Neural cell (in vitro differentiated cells): ENCODE results near the gene SENP5. TPM values are rescaled to one million over a fixed set of nuclear protein-coding genes. Genes with fewer than 3 reads are reported as not detected.

ENCODE experiments used
- H2AFZ ChIP-seq: fragments of 200-600, 300-800 bp; sonication (generic), shearing (Covaris generic); 2 replicates; pipeline ENCODE4 v1.6.0; 2014; ENCODE audit warnings: low read depth, mild to moderate bottlenecking, antibody characterized with exemption, low read length, moderate library complexity
- H3F3A ChIP-seq: fragments of 200-600 bp; shearing (Covaris generic); 2 replicates; pipeline ENCODE4 v1.6.1; 2016; ENCODE audit warnings: mild to moderate bottlenecking, moderate library complexity, mixed read lengths, antibody characterized with exemption, low read length; ENCODE audit not compliant: insufficient read depth, poor library complexity, severe bottlenecking
- H3K27ac ChIP-seq: fragments of 200-600, 300-800 bp; sonication (generic), shearing (Covaris generic); 2 replicates; pipeline ENCODE4 v1.5.1; 2014; ENCODE audit warnings: mild to moderate bottlenecking, low read length, moderate library complexity
- H3K27me3 ChIP-seq: fragments of 300-800, 200-600 bp; sonication (generic), shearing (Covaris generic); 2 replicates; pipeline ENCODE4 v1.6.0; 2014; ENCODE audit warnings: mild to moderate bottlenecking, low read depth, low read length, moderate library complexity; ENCODE audit not compliant: insufficient read depth
- H3K36me3 ChIP-seq: fragments of 300-800, 200-600 bp; sonication (generic), shearing (Covaris generic); 2 replicates; pipeline ENCODE4 v1.5.1; 2014; ENCODE audit warnings: mild to moderate bottlenecking, antibody characterized with exemption, low read length, moderate library complexity; ENCODE audit not compliant: insufficient read depth
- H3K4me2 ChIP-seq: fragments of 300-800, 200-600 bp; sonication (generic), shearing (Covaris generic); 2 replicates; pipeline ENCODE4 v1.6.0; 2014; ENCODE audit warnings: mild to moderate bottlenecking, low read length
- H3K4me3 ChIP-seq: fragments of 300-800, 200-600 bp; sonication (generic), shearing (Covaris generic); 2 replicates; pipeline ENCODE4 v1.5.1; 2014; ENCODE audit warnings: mild to moderate bottlenecking, low read length, moderate library complexity
- H3K79me2 ChIP-seq: fragments of 200-600 bp; shearing (Covaris generic); replicated peaks from 2 replicates; pipeline ENCODE4 v1.6.0; 2014; ENCODE audit warnings: mild to moderate bottlenecking, low read length, moderate library complexity; ENCODE audit not compliant: insufficient read depth
- H3K9ac ChIP-seq: fragments of 300-800, 200-600 bp; sonication (generic), shearing (Covaris generic); 2 replicates; pipeline ENCODE4 v1.6.1; 2016; ENCODE audit warnings: mild to moderate bottlenecking, low read length, mixed read lengths
- H3K9me2 ChIP-seq: fragments of 200-600 bp; shearing (Covaris generic); 2 replicates; pipeline ENCODE4 v1.6.1; 2016; ENCODE audit warnings: mild to moderate bottlenecking, low read length, mixed read lengths; ENCODE audit not compliant: insufficient read depth
- H3K9me3 ChIP-seq: fragments of 200-600, 300-800 bp; sonication (generic), shearing (Covaris generic); 2 replicates; pipeline ENCODE4 v1.6.1; 2016; ENCODE audit warnings: mild to moderate bottlenecking, mixed run types, low read length, moderate library complexity, mixed read lengths
- H4K20me1 ChIP-seq: fragments of 200-600 bp; shearing (Covaris generic); 2 replicates; pipeline ENCODE4 v1.6.1; 2016; ENCODE audit warnings: mild to moderate bottlenecking, mixed run types; ENCODE audit not compliant: insufficient read depth
- EP300 ChIP-seq: fragments of 450-650 bp; conservative IDR thresholded peaks from 2 replicates; pipeline ENCODE4 v1.6.1; 2014; ENCODE audit warnings: antibody characterized with exemption, mild to moderate bottlenecking, moderate library complexity; ENCODE audit not compliant: poor library complexity, severe bottlenecking
- EZH2 ChIP-seq: fragments of 200-600, 300-800 bp; shearing (Covaris generic), sonication (generic); IDR thresholded peaks from 2 replicates; pipeline ENCODE4 v1.6.1; 2014; ENCODE audit warnings: antibody characterized with exemption, low read length, borderline replicate concordance, mild to moderate bottlenecking; ENCODE audit not compliant: insufficient read depth, poor library complexity, severe bottlenecking
- MXI1 ChIP-seq: fragments of 450-650 bp; conservative IDR thresholded peaks from 2 replicates; pipeline ENCODE4 v1.6.1; 2014; ENCODE audit warnings: antibody characterized with exemption, mild to moderate bottlenecking; ENCODE audit not compliant: poor library complexity, severe bottlenecking
- POLR2AphosphoS5 ChIP-seq: IDR thresholded peaks from 2 replicates; pipeline ENCODE4 v1.6.1; 2012
- RAD21 ChIP-seq: fragments of 450-650 bp; conservative IDR thresholded peaks from 2 replicates; pipeline ENCODE4 v1.6.1; 2014; ENCODE audit warnings: antibody characterized with exemption, mild to moderate bottlenecking, moderate library complexity
- SMC3 ChIP-seq: fragments of 450-650 bp; conservative IDR thresholded peaks from 2 replicates; pipeline ENCODE4 v1.6.1; 2014; ENCODE audit warnings: antibody characterized with exemption, mild to moderate bottlenecking, moderate library complexity; ENCODE audit not compliant: poor library complexity
- TAF1 ChIP-seq: IDR thresholded peaks from 2 replicates; pipeline ENCODE4 v1.6.1; 2012; ENCODE audit warnings: low read depth
- polyA plus RNA-seq: library from polyadenylated mRNA; depleted of rRNA; stranded (reverse); fragments of >200 nt; gene quantifications from 2 replicates; pipeline ENCODE4 v1.2.3, GENCODE V29; 2014
- TF ChIP-seq, protein P1 (sequence below): fragments of 450-650 bp; IDR thresholded peaks from 2 replicates; pipeline ENCODE4 v1.5.1; 2014; ENCODE audit warnings: antibody characterized with exemption, mild to moderate bottlenecking, moderate library complexity; ENCODE audit not compliant: poor library complexity, severe bottlenecking
- TF ChIP-seq, protein P2 (sequence below): IDR thresholded peaks from 2 replicates; pipeline ENCODE4 v1.6.1; 2012; ENCODE audit warnings: borderline replicate concordance

The SENP5 gene
- polyA plus RNA-seq, 1 donor from 2014 or later = 27.3 TPM

DNA sequence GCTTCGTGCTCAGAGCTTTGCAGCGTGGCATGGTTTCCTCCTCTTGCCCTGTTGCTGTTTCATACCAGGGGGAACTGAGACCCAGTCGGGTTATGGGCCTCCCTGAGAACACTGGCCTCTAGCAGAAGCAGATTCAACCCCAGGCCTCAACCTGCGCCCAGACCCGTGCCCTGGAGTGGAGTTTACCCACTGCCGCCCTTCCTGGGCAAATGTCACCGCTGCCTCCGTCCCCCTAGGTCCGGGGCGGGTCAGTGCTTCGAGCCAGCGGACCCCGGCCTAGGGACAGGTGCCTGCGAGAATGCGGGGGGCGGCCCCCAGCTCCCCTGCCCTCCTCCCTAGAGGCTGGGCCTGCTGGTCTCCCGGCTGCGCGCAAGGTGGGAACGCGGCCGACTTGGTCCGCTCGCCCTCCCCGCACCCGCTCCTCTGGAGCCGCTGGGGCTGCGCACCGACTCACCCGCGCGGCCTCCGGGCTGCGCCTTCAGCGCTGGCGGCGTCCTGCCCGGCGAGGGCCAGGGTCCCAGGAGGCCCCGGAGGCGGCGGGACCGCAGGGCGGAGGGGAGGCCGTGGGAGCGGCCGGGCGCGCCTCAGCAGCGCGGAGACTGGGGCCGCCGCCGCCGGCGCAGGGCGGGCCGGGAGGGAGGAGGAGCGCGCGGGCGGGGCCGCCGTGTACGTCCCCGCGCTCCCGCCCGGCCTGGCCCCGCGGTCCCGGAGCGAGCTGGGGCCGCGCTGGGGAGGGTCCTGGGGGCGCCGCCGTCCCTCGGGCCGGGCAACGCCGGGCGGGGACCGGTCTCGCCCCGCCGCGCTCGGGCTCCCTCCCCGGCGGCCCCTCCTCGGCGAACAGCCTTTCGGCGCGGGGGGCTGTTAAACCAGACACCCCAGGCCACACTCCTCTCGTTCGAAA, 100.8 kb downstream of the SENP5 start, which contains the start of gene PIGZ:
Gene PIGZ, minus strand, starts transcription at position 601 of the 901 bp plus-strand sequence. CDS start 16,802 bp downstream, outside the sequence.
- H3K9ac ChIP-seq = peak within 1 kb of the TSS; percentile 64
- peak within 1 kb of the TSS; percentile 24 for H2AFZ ChIP-seq
- H4K20me1 ChIP-seq = no peaks in the 10 kb centered on the region
- peaks cover 51% of the 10 kb centered on the region for H3K27me3 ChIP-seq
- no peaks in the 10 kb centered on the region for H3K36me3 ChIP-seq
- peaks cover 4% of the 10 kb centered on the region for H3K9me3 ChIP-seq
- no peaks in the 10 kb centered on the region for H3K9me2 ChIP-seq
- TF ChIP-seq RAD21 (no peak), POLR2AphosphoS5 (peak; percentile 3)
- peak within 1 kb of the TSS; percentile 88 for H3K4me3 ChIP-seq
- H3K27ac ChIP-seq = no peak within 1 kb of the TSS
- H3F3A ChIP-seq = no peaks in the 10 kb centered on the region
- H3K79me2 ChIP-seq = no peaks in the 10 kb centered on the region
- peak within 1 kb of the TSS; percentile 30 for H3K4me2 ChIP-seq

DNA sequence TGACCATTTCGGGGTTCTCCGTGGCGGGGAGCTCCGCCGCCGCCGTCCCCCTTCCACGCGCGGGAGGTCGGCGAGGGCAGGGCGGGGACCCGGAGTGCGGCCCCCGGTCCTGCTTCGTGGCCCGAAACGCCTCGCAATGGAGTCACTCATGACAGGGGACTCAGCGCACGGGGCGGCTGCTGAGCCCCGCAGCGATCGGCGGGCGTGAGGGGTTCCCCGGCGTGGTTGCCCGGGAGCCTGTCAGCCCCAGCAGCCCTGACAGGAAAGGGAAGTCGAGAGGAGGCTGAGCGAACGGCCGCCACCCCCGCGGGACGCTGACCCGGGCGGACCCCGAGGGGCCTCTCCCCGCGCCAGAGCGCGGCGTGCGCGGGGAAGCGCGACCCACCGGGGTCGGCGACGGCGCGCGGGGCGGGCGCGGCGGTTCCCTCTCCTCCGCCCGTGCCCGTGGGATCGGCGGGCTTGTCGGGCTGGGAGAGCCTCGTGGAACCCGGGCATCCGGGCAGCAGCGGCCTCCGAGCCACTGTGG, 101.5 kb downstream of the SENP5 start:
- no peaks in the 10 kb centered on the region for H3F3A ChIP-seq
- H2AFZ ChIP-seq = peak overlapping the region; percentile 24
- peak overlapping the region; percentile 64 for H3K9ac ChIP-seq
- H3K27ac ChIP-seq = no peak overlapping the region
- H3K9me3 ChIP-seq = peaks cover 4% of the 10 kb centered on the region
- no peaks in the 10 kb centered on the region for H3K79me2 ChIP-seq
- peaks cover 51% of the 10 kb centered on the region for H3K27me3 ChIP-seq
- H3K4me3 ChIP-seq = peak overlapping the region; percentile 88
- H4K20me1 ChIP-seq = no peaks in the 10 kb centered on the region
- no peaks in the 10 kb centered on the region for H3K36me3 ChIP-seq
- no peak overlapping the region for H3K4me2 ChIP-seq
- TF ChIP-seq, protein P1, sequence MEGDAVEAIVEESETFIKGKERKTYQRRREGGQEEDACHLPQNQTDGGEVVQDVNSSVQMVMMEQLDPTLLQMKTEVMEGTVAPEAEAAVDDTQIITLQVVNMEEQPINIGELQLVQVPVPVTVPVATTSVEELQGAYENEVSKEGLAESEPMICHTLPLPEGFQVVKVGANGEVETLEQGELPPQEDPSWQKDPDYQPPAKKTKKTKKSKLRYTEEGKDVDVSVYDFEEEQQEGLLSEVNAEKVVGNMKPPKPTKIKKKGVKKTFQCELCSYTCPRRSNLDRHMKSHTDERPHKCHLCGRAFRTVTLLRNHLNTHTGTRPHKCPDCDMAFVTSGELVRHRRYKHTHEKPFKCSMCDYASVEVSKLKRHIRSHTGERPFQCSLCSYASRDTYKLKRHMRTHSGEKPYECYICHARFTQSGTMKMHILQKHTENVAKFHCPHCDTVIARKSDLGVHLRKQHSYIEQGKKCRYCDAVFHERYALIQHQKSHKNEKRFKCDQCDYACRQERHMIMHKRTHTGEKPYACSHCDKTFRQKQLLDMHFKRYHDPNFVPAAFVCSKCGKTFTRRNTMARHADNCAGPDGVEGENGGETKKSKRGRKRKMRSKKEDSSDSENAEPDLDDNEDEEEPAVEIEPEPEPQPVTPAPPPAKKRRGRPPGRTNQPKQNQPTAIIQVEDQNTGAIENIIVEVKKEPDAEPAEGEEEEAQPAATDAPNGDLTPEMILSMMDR = no peak
- TF ChIP-seq POLR2AphosphoS5 (no peak), EP300 (no peak), EZH2 (no peak), MXI1 (no peak), SMC3 (no peak), RAD21 (no peak), TAF1 (no peak)
- TF ChIP-seq, protein P2, sequence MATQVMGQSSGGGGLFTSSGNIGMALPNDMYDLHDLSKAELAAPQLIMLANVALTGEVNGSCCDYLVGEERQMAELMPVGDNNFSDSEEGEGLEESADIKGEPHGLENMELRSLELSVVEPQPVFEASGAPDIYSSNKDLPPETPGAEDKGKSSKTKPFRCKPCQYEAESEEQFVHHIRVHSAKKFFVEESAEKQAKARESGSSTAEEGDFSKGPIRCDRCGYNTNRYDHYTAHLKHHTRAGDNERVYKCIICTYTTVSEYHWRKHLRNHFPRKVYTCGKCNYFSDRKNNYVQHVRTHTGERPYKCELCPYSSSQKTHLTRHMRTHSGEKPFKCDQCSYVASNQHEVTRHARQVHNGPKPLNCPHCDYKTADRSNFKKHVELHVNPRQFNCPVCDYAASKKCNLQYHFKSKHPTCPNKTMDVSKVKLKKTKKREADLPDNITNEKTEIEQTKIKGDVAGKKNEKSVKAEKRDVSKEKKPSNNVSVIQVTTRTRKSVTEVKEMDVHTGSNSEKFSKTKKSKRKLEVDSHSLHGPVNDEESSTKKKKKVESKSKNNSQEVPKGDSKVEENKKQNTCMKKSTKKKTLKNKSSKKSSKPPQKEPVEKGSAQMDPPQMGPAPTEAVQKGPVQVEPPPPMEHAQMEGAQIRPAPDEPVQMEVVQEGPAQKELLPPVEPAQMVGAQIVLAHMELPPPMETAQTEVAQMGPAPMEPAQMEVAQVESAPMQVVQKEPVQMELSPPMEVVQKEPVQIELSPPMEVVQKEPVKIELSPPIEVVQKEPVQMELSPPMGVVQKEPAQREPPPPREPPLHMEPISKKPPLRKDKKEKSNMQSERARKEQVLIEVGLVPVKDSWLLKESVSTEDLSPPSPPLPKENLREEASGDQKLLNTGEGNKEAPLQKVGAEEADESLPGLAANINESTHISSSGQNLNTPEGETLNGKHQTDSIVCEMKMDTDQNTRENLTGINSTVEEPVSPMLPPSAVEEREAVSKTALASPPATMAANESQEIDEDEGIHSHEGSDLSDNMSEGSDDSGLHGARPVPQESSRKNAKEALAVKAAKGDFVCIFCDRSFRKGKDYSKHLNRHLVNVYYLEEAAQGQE = no peak
- H3K9me2 ChIP-seq = no peaks in the 10 kb centered on the region
